B cell (primary cell): ENCODE measurements around the gene FBN1. TPM values are rescaled to one million over a fixed set of nuclear protein-coding genes. Genes with fewer than 3 reads are reported as not detected.

Source experiments
- ATAC-seq: fragments of 200-7000 bp; cut with Tn5 transposase; one replicate; pipeline ENCODE4 v1.10.0; 2021; ENCODE audit warnings: low read depth, mild to moderate bottlenecking, moderate number of reproducible peaks, moderate library complexity
- CTCF ChIA-PET: fragments of 350-600 bp; sonication (Branson Sonifier 250); formaldehyde crosslinking; loops from one replicate; lab custom pipeline; 2021; ENCODE audit warnings: antibody characterized with exemption, inconsistent platforms; lab: Charles Lee
- POLR2A ChIA-PET: fragments of 350-600 bp; sonication (Branson Sonifier 250); formaldehyde crosslinking; loops from one replicate; lab custom pipeline; 2021; ENCODE audit warnings: antibody characterized with exemption; lab: Charles Lee
- DNase-seq: peaks from one replicate; pipeline ENCODE4 v3.0.0; 2013
- H2AFZ ChIP-seq: 2 replicates; pipeline ENCODE4 v1.6.1; 2012; ENCODE audit warnings: mild to moderate bottlenecking, low read depth, low read length; ENCODE audit not compliant: insufficient read depth, poor library complexity, severe bottlenecking
- H3K27ac ChIP-seq, 2 donors: 1 replicate in 1 of 2; 2 replicates in 1 of 2; pipeline ENCODE4 v1.5.1; 2012 to 2013; ENCODE audit warnings: low read length in 2 of 2, mild to moderate bottlenecking in 2 of 2, moderate library complexity in 1 of 2
- H3K27me3 ChIP-seq, 4 experiments: fragments of 200-600 bp in 1 of 4; sonication (generic) in 1 of 4; replicated peaks in 1 of 4; 1 replicate in 2 of 4; 2 replicates in 2 of 4; pipeline versions ENCODE4 v1.6.1 to v1.7.0; 2013 to 2016; ENCODE audit warnings: low read length in 3 of 4, mild to moderate bottlenecking in 2 of 4, mixed read lengths in 1 of 4, moderate library complexity in 1 of 4; ENCODE audit not compliant: insufficient read depth in 4 of 4, control insufficient read depth in 3 of 4; ENCODE audit errors: control extremely low read depth in 1 of 4
- H3K36me3 ChIP-seq, 2 experiments: replicated peaks in 1 of 2; 1 replicate in 1 of 2; 2 replicates in 1 of 2; pipeline versions ENCODE4 v1.6.1 to v1.7.1; 2013; ENCODE audit warnings: low read length in 1 of 2; ENCODE audit not compliant: insufficient read depth in 2 of 2, control insufficient read depth in 1 of 2; ENCODE audit errors: control extremely low read depth in 1 of 2, extremely low read depth in 1 of 2
- H3K4me1 ChIP-seq, 2 donors: fragments of 200-600 bp in 1 of 2; sonication (generic) in 1 of 2; 1 replicate in 1 of 2; 2 replicates in 1 of 2; pipeline versions ENCODE4 v1.5.1 to v1.6.1; 2013 to 2017; ENCODE audit warnings: low read length in 2 of 2; ENCODE audit not compliant: control insufficient read depth in 2 of 2, insufficient read depth in 2 of 2
- H3K4me2 ChIP-seq: replicated peaks from 2 replicates; pipeline ENCODE3; 2012; ENCODE audit warnings: mild to moderate bottlenecking, low read depth, low read length; ENCODE audit not compliant: poor library complexity, severe bottlenecking
- H3K4me3 ChIP-seq, 5 experiments: fragments of 200-600 bp in 1 of 5; sonication (generic) in 1 of 5; 1 replicate in 3 of 5; 2 replicates in 2 of 5; pipeline versions ENCODE4 v1.5.1 to v1.7.0; 2011 to 2016; ENCODE audit warnings: low read length in 4 of 5, mild to moderate bottlenecking in 4 of 5, low read depth in 2 of 5, control low read depth in 1 of 5, moderate library complexity in 1 of 5; ENCODE audit not compliant: insufficient read depth in 1 of 5; ENCODE audit errors: control extremely low read depth in 1 of 5, extremely low read depth in 1 of 5
- H3K79me2 ChIP-seq: fragments of 200-600 bp; sonication (generic); one replicate; pipeline ENCODE4 v1.6.0; 2016; ENCODE audit warnings: low read length; ENCODE audit not compliant: control insufficient read depth, insufficient read depth
- H3K9ac ChIP-seq: fragments of 200-600 bp; sonication (generic); 2 replicates; pipeline ENCODE4 v1.6.1; 2017; ENCODE audit warnings: mild to moderate bottlenecking, low read length, moderate library complexity
- H3K9me3 ChIP-seq, 3 donors: one replicate each; pipeline versions ENCODE4 v1.6.1 to v1.7.1; 2013; ENCODE audit warnings: low read length in 2 of 3; ENCODE audit not compliant: control insufficient read depth in 2 of 3, insufficient read depth in 1 of 3; ENCODE audit errors: control extremely low read depth in 1 of 3
- H4K20me1 ChIP-seq: 2 replicates; pipeline ENCODE4 v1.6.0; 2012; ENCODE audit warnings: mild to moderate bottlenecking, low read length; ENCODE audit not compliant: insufficient read depth, control insufficient read depth, poor library complexity, severe bottlenecking
- H3K27ac Mint-ChIP-seq: one replicate; pipeline ENCODE4 v1.8.0; 2021; ENCODE audit warnings: mixed read lengths
- H3K27me3 Mint-ChIP-seq: one replicate; pipeline ENCODE4 v1.8.0; 2021; ENCODE audit warnings: mixed read lengths
- H3K4me1 Mint-ChIP-seq: one replicate; pipeline ENCODE4 v1.8.0; 2021; ENCODE audit warnings: mixed read lengths
- H3K4me3 Mint-ChIP-seq: one replicate; pipeline ENCODE4 v1.8.0; 2021; ENCODE audit warnings: mixed read lengths
- H3K9me3 Mint-ChIP-seq: one replicate; pipeline ENCODE4 v1.8.0; 2022; ENCODE audit warnings: mixed read lengths; ENCODE audit not compliant: insufficient read depth
- CTCF ChIP-seq: fragments of 200-600 bp; IDR thresholded peaks from one replicate; pipeline ENCODE4 v1.8.0; 2022; ENCODE audit warnings: antibody characterized with exemption, mild to moderate bottlenecking
- EZH2 ChIP-seq: IDR thresholded peaks from 2 replicates; pipeline ENCODE4 v1.6.1; 2012; ENCODE audit warnings: borderline replicate concordance, low read depth, mild to moderate bottlenecking, moderate library complexity, low read length; ENCODE audit not compliant: insufficient read depth, poor library complexity, severe bottlenecking
- WGBS: methylation state at CpG from one replicate; pipeline ENCODE4 v1.1.5; 2013; ENCODE audit warnings: missing lambda C conversion rate; ENCODE audit not compliant: insufficient coverage; 5-methylcytosine and 5-hydroxymethylcytosine counted together
- intact Hi-C: fragments of 100-400 bp; cut with micrococcal nuclease; formaldehyde crosslinking; loops from one replicate; pipeline ENCODE4 v1.10.0; 2022
- polyA plus RNA-seq: library from polyadenylated mRNA; depleted of rRNA; stranded (reverse); fragments of >200 nt; gene quantifications from 2 replicates; pipeline ENCODE4 v1.2.3, GENCODE V29; 2012
- total RNA-seq, 2 donors: library from RNA; stranded (reverse); fragments of 120-200 nt in 1 of 2; gene quantifications; 1 replicate in 1 of 2; 2 replicates in 1 of 2; pipeline versions ENCODE4 v1.2.3 to v1.2.4, GENCODE V29; 2013 to 2022

FBN1 gene
- total and polyA plus RNA-seq, 2 donors (not counting 1 experiment from before 2014, with no cell fraction given) = 0.15 to 0.25 TPM

- Histone ChIP-seq H3K4me1 (no peaks in the 10 kb centered on the region), H3K27me3 (no peaks in the 10 kb centered on the region), H3K36me3 (no peaks in the 10 kb centered on the region), H3K9me3 (peaks cover 0 to 1% (median 0%) of the 10 kb centered on the region in 3 donors), H3K79me2 (no peaks in the 10 kb centered on the region), H4K20me1 (no peaks in the 10 kb centered on the region), H3K4me2 (no peak overlapping the region), H3K27ac (no peak overlapping the region), H3K4me3 (no peak overlapping the region), H3K9ac (no peak overlapping the region), H2AFZ (no peak overlapping the region)
- Mint-ChIP-seq H3K27ac (no peak overlapping the region), H3K9me3 (no peaks in the 10 kb centered on the region), H3K27me3 (no peaks in the 10 kb centered on the region), H3K4me3 (no peak overlapping the region), H3K4me1 (no peaks in the 10 kb centered on the region)
- intact Hi-C loops = no loop called here
- TF ChIP-seq EZH2 (no peak), CTCF (no peak)
- ChIA-PET POLR2A (no interaction called here), CTCF (no interaction called here)
- ATAC-seq (no peak), DNase-seq (no peak)
Observed at GRCh38 chr15:48522123-48522522, 123.4 kb downstream of the FBN1 start.

GRCh38 chr15:48520376-48521155 lies 124.9 kb downstream of the FBN1 start:
- Mint-ChIP-seq H3K27ac (no peak overlapping the region), H3K4me1 (no peaks in the 10 kb centered on the region), H3K4me3 (no peak overlapping the region), H3K9me3 (no peaks in the 10 kb centered on the region), H3K27me3 (no peaks in the 10 kb centered on the region)
- H3K36me3 ChIP-seq = no peaks in the 10 kb centered on the region
- no peak overlapping the region for H3K4me3 ChIP-seq
- no peak for TF ChIP-seq EZH2
- no peak for TF ChIP-seq CTCF
- ChIA-PET POLR2A (no interaction called here), CTCF (no interaction called here)
- intact Hi-C loops = no loop called here
- no peak overlapping the region for H3K27ac ChIP-seq
- DNase-seq = no peak
- H3K4me2 ChIP-seq = no peak overlapping the region
- H2AFZ ChIP-seq = no peak overlapping the region
- WGBS = 93% methylated on average over 13 of the region's 15 CpGs
- H3K9me3 ChIP-seq = peaks cover 0 to 1% (median 0%) of the 10 kb centered on the region in 3 donors
- no peaks in the 10 kb centered on the region for H3K27me3 ChIP-seq
- no peaks in the 10 kb centered on the region for H4K20me1 ChIP-seq
- no peaks in the 10 kb centered on the region for H3K79me2 ChIP-seq
- ATAC-seq = no peak
- no peak overlapping the region for H3K9ac ChIP-seq
- no peaks in the 10 kb centered on the region for H3K4me1 ChIP-seq
